Stimulated activated naive CD4-positive, alpha-beta T cell treated with Interleukin-2 at 50 U/mL for 16 hours (primary cell): ENCODE measurements around the gene TPM1.
"Not testable (repeated sequence)": the region's sequence is repeated elsewhere in the genome, so short reads cannot be mapped to it uniquely, and the experiment has no call there.

Experiments used
- DNase-seq: peaks from one replicate; lab custom pipeline; 2025; lab: John Stamatoyannopoulos, UW

TPM1 gene

GRCh38 chr15:63041974-63042876 is at the start of gene TPM1:
TSS of gene TPM1 (plus strand) at chr15:63042747. CDS start at chr15:63042830, 83 bp downstream.
- no peak for DNase-seq

- DNase-seq, result no peak
These were observed 49.5 kb upstream of the TPM1 start for GRCh38 chr15:62993066-62993465.

- not testable (repeated sequence) for DNase-seq
These were observed 48.9 kb upstream of the TPM1 start for GRCh38 chr15:62993632-62994031.

GRCh38 chr15:62994439-62994838 is 48.1 kb upstream of the TPM1 start:
- no peak for DNase-seq

- DNase-seq, result no peak
These were observed 47.4 kb upstream of the TPM1 start for GRCh38 chr15:62994975-62995681.

GRCh38 chr15:62997441-62997840 is 45.1 kb upstream of the TPM1 start:
- no peak for DNase-seq

- DNase-seq, result no peak
These were observed 44.2 kb upstream of the TPM1 start for GRCh38 chr15:62998262-62998890.

- no peak for DNase-seq
These were observed 43.4 kb upstream of the TPM1 start for GRCh38 chr15:62999178-62999577.

- DNase-seq, result no peak
These were observed 42.5 kb upstream of the TPM1 start for GRCh38 chr15:62999923-63000561.

- no peak for DNase-seq
These were observed 41.8 kb upstream of the TPM1 start for GRCh38 chr15:63000706-63001105.

GRCh38 chr15:63004211-63004610 is 38.3 kb upstream of the TPM1 start:
- no peak for DNase-seq

- no peak for DNase-seq
These were observed 36.3 kb upstream of the TPM1 start for GRCh38 chr15:63006032-63006878.

GRCh38 chr15:63008333-63009049 is 34.1 kb upstream of the TPM1 start:
- no peak for DNase-seq

GRCh38 chr15:63010386-63010785 is 32.2 kb upstream of the TPM1 start:
- no peak for DNase-seq

GRCh38 chr15:63010920-63011693 is 31.4 kb upstream of the TPM1 start:
- no peak for DNase-seq

GRCh38 chr15:63012444-63012843 is 30.1 kb upstream of the TPM1 start:
- no peak for DNase-seq

- DNase-seq, result no peak
These were observed 29.3 kb upstream of the TPM1 start for GRCh38 chr15:63013052-63013808.

GRCh38 chr15:63014578-63014977 is 28.0 kb upstream of the TPM1 start:
- DNase-seq, result no peak

GRCh38 chr15:63015618-63016017 is 26.9 kb upstream of the TPM1 start:
- DNase-seq, result no peak
